Measurements from ENCODE around the gene KCNK16.

The KCNK16 gene

DNA sequence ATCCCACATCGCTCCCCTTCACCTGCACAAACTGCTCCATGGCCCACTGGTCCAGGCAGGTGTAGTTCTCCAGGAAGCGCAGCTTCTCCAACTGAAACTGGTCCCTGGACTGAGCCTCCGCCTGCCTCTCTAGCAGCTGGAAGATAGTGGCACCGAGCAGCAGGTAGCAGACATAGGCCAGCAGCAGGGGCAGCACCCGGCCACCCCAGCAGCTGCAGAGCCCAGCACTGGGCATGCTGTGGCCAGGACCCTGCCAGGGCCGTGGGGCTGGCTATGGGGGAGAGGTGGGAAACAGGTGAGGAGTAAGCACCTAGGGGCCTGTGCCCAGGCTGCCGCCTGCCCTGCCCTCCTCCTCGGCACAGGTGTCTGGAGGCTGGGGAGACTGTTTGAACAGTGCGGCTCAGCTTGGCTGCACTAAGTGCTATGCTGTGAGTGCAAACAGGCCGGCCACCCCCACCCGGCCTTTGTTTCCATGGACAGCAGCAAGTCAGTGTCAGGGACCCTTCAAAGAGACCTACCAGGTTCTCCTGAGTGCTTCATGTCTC, at the start of gene KCNK16:
Gene KCNK16, minus strand, starts transcription at position 397 of the 545 bp plus-strand sequence. Its CDS starts 162 bp downstream, at position 235.
- DNase-seq: peak; percentile 63

DNA sequence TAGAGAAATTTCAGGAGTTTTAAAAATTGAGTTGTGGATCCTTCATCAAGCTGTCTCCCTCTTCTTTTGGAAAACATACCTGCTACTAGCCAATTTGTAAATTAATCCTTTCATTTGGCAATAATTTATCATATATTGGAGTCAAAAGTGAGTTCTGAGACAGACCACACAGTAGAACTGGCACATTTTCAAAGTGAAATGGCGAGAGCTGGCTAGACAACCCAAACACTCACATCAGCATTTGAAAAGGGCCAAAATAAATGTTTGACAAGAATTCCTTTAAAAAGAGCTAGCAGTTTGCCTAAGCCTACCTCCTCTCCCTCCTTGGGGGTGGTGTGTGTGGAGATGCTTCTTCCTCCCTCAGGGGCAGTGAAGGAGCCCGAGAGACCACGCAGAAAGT, 47.9 kb upstream of the KCNK16 start:
- DNase-seq: no peak

DNA sequence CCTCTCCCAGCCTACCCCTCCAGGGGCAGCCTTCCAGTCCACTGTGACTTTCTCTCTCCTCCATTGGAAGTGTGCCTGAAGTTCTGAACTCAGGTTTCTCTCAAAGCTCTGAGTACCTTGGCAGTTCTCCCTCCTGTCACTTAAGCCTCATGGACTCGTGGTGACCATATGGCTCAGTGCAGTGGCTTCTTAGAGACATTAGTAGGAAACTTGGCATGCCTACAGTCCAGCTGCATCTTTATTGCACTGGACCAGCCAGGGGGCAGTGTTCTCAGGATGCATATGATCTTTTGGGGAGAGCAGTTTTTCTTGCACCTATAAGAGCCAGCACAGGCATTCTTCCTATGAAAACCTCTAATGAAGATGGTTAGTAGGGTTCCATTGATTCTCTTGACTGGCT, 47.5 kb upstream of the KCNK16 start:
- DNase-seq: no peak

DNA sequence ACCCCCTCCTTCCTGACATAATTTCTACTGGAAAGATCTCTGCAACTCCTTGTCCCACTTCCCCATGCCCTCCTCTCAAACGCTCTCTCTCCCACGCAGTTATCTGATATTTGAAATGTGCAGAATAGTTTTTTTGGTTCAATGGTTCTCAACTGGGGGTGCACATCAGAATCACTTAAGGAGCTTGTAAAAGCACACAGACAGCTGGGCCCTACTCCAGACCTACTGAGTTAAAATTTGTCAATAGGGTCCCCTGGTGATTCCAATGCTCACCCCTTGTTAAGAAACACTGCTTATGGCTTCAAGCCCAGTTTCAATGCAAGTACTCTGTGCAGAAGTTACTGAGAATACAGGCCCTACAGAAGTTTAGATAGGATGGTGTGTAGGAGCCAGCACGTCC, 45.2 kb upstream of the KCNK16 start:
- DNase-seq: no peak

DNA sequence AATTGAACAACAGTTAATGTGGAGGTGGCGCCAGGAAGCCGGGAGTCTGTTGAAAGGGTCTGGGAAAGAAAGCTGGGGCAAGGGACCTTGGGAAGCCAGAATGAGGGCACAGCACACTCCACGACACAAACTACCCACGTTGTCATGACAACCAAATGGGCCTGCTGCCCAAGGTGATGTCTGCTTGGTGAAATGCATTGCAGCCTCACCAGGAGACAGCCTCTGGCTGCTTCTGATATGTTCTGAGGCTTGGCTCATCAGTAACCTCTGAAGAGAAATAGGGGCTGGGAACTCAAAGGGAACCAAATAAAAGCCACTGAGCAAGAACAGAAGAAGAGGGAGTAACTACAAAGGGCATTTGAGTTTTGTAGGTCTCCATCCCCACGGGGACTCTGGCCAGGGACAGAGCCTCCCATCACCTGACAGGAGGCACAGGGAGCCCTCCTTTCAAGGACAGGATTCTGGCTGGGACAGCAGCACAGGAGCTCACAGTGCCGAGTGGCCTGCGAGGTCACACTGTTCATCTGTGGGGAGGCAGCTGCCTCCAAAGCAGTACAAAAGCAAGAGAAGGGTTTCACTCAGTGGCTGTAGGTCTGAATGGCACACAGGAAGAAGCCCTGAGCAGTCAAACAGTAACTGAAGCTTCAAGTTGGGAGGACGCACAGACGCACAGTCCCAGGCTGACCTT, 44.6 kb upstream of the KCNK16 start:
- no peak for DNase-seq

DNA sequence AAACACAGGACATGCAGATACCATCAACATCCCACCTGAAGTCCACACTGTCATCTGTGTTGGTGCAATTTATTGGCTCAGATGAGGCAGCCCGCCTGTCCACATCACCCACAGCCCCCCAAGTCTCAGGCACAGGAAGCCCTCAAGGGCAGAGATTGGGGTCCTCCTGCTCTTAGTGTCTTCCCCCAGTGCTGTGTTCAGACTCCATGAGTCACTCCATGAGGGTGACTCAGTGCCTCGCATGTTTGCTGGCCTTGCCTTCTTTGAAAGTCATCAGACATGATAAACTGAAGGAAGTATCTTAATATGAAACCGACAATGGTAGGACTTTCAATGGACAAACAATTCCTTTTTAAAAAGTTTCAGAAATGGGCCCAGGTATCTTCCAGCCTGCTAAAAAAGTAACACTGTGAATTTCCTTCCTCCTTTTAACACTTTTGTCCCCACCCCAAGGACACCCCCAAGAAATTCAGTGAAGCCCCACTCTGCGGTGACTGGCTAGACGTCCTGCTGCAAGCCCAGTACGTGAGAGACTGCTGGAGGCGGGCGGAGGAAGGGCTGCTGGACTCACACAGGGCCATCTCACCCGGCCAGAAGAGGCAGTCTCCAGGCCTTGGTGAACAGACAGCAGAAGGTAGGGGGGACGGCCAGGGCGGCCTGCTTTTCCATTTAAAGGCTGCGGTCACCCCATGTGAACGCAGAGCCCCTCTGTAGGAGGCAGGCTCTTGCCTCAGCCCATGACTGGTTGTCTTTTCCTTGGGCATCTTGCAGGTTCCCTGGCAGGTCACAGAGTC, 43.0 kb upstream of the KCNK16 start:
- no peak for DNase-seq

DNA sequence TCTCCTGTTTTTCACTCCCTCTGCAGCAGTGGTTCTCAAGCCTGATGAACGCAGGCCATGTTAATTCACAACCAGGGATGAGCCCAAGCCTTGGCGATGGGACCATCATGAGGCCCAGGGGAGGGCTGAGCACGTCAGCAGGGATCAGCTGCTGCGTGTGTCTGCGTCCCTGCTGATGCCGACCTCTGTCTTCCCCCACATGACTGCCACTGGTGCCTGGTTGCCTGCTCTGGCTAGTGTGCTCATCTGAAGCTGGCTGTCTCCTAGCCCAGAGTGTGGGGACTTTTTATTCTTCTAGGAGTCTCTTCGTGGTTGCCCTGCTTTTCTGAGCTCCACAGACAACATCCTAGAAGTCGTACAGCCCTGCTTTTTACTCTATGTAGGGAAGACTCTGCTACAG, 40.8 kb upstream of the KCNK16 start:
- no peak for DNase-seq

DNA sequence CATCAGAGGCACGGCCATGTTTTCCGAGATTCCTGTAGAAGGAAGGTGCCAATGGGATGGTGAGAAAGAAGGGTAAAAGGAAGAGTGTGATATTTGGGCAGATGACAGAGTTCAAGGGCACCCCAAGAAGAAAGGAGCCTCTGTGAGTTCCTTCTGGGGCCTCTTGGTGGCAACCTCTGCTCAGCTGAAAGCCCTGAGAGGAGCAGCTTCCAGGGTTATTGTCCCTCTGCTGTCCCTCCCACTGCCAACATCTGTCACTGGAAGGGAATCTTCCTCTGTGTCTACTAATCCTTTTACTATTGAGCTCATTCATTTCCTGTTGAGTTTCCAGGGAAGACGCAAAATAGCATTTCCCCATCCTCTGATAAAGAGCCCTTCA, 40.0 kb upstream of the KCNK16 start:
- peak; percentile 56 for DNase-seq

DNA sequence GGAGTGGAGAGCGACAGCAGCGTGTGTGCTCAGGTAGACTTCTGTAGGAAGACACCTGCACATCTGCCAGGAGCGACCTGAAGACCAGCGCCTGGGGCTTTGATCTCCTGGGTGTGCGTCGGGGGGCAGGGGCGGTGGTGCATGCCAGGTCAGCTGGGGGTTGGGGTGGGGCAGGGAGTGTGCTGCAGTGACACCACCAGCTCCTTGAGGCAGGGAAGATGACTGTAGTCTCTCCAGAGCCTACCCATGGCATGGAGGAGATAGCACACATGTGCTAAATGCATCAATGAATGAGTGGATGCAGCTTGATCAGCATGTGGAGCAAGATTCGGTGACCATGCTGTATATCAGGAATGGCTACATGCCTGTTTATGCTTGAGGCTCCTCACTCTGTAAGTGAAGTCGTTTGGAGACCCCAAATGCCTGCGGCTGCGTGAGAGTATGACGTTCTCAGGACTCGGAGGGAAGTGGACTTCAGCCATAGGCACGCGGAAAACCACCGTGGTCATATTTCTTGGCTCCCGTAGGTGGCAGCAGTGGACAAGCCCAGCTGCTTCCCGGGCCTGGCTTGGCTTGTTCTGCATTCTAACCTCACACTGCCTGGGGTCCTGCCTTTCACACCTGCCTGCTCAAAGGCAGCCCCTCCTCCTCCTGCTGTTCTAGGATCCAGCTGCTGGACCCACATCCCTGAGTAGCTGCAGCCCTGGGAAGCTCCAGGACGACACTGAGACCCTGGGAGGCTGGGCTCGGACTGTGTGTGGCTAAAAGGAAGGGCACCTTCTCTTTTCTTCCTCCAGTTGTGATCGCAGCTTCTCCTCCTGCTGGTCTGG, 39.4 kb upstream of the KCNK16 start:
- DNase-seq: peak; percentile 91

DNA sequence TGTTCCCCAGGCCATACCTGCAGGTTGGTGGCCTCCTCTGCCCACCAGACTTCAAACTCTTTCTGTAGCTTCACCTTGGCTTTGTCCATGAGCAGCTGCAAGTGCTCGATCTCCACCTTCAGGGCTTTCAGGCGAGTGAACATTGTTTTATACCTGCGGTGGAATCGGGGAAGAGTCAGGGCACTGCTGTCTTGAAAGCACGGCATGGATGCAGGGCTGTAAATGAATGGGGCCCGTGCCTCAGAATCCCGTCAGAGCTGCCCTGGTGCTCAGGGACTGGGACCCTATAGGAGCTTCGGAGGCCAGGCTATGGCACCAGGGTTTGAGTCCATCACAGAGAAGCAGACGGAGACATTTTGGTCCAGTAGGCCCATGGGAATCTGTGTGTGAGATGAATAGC, 37.9 kb upstream of the KCNK16 start:
- DNase-seq: no peak

DNA sequence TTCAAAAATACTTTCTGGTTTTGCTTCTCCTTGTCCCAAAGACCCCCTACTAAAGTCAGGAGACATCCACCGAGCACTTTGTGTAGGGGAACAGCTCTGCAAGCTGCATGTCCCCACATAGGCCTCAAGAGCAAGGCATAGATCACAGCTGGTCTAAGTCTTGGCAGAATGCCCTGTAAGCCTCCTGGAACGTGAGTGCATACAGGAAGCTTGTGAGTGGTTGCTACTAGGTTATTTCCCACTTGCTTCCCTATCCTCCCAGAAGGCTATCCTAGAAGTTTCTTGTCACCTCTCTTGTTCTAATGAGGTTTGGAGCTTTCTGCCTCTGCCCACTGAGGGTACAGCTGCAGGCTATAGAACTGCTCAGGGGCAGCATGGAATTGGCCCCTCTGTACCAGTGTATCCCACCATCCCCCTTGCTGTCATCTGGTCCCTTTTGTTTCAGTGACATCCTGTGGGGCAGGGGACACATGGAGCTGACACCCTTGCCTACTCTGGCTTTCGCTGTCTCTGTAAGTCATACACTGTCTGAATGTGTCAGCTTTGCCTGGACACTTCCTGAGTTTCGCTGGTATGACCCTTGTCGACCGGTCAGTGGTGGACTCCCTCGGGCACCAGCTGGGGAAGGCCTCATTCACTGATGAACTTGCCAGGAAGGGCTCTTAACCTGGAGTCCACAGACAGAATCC, 35.6 kb upstream of the KCNK16 start:
- peak; percentile 92 for DNase-seq

DNA sequence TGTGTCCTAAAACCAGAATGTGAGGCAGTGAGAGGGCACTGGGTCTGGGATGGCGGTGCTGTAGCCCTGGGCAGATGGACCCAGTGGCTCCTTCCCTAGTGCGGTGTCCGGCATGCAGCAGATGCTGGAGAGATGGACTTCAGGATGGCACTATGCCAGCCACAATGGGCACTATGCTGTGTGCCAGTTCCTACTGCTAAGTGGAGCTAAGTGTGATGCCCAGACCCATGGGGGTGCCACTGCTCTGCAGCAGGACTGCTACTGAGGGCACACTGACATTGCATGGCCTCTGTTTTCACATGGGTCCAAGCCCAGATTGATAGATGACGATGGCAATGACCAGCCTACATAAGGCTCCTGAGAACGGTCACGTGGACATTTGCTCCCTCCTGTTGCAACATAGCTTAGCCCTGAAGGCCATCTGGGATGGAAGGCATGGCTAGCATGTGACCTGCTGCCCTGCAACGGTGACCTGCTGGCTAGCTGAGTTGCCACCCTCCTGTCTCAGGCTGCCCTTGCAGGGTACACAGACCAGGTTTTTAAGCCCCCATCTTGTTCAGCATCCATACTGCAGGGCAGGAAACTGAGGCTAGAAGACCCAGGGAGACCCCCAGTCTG, 31.3 kb upstream of the KCNK16 start:
- DNase-seq: no peak

DNA sequence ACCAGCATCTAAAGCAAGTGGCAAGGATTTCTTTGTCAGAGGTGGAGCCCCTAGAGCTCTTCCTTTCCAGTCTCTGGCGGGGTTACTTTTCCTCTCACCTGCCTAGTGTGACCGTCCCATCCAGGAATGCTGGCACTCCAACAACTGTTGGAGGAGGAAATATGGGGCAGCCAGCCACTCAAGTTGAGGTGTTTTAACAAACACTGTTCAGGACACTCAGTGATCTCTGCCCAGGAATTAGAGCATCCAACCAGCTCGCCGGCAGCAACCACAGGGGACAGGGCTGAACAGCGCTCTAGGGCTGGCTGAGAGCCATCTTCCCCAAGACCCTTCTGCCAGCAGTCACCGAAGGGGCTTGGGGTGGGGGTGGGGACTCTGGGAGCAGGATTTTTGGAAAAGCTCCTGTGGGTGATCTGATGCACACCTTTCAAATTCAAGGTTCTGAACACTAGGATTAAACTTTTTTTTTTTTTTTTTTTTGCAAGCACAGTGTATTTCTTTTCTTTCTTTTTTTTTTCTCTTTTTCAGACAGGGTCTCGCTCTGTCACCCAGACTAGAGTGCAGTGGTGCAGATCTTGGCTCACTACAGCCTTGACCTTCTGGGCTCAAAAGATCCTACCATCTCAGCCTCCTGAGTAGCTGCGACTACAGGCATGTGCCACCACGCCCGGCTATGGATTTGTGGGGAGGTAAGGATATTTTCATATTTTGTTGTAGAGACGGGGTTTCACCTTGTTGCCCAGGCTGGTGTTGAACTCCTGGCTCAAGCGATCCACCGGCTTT, 28.4 kb upstream of the KCNK16 start:
- DNase-seq: no peak

DNA sequence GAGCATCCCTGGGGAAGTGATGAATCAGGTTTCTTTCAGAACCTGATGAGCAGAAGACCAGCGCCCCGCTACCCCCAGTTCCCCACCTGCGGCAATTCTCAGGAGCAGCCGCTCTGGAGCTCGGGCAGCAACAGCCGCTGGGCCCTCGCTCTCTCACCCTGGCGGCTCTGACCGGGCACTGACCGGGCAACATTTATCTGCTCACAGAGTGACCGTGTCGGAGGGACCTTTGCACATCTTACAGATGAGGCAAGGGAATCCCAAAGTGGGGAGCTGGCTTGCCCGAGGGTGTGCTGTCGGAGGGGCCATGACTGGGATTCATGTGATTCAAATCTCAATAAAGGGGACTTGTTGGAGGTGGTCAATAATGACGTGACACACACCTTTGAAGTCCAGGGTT, 26.2 kb upstream of the KCNK16 start:
- DNase-seq: no peak

DNA sequence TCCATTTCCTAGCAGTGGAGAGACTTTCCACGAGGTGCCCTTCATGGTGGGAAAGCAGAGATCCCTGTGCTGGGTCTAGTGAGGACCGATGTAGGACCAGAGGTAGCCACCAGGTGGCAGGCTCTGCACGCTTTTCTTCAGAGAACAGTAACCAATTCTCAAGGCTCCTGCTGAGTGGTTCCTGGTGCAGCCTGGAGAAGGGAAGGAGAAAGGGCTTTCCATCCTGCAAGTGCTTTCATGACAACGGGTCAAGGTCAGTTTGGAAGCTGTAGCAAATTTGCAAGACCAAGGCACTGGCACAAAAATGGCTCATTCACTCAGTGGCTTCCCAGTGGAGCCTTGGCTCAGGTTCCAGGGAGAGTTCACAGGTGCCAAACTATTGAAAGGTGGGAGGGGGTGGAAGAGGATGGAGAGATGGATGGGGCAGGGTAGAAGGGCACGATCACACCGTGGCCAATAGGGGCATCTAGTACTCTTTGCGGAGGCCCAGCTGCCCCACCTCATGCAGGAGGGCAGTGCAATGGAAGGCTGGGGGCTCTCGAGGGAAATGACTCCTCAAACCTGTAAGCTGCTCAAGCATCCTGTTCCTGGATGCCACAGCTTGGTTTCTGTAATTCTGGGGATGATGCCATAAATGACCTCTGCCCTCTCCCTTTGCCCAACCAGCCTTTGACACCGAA, 25.5 kb upstream of the KCNK16 start:
- peak; percentile 85 for DNase-seq

DNA sequence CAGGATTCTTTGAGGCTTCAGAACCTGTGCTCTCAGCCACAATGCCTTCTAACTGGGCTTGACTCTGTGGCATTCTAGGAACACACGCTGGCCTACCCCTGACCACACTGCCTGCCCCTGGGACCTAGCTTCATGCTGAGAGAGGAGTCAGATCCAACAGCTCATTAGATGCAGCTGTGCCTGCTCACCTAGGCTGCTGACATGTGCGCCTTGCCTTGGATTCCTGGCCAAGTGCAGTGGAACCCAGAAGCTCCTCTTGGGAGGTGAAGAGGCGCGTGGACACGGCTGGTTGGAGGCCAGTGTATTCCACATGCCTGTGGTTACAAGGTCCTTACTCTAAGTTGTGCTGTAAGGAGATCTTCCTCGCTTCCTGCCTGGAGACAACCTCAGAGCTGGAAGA, 24.7 kb upstream of the KCNK16 start:
- peak; percentile 49 for DNase-seq

DNA sequence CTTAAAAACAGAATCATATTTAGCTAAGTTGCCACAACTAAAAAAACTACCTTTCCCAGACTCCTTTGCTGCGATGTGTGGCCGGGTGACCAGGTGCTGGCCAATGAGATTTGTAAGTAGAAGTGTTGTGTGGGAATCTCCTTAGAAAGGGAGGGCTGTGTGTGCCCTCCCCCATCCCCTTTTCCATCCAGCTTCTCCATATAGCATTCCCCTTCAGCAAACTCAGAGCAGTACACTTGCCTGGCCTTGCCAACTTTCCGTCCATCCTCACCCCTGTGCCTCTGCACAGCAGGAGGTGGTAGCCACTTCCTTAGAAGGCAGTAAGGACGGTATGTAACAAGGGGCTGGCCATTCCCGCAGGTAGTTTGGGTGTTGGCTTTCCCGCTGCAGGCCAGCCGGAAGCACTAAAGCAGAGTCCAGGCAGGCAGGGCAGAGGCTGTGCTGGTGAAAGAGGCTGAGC, 22.3 kb upstream of the KCNK16 start:
- DNase-seq: peak; percentile 71

DNA sequence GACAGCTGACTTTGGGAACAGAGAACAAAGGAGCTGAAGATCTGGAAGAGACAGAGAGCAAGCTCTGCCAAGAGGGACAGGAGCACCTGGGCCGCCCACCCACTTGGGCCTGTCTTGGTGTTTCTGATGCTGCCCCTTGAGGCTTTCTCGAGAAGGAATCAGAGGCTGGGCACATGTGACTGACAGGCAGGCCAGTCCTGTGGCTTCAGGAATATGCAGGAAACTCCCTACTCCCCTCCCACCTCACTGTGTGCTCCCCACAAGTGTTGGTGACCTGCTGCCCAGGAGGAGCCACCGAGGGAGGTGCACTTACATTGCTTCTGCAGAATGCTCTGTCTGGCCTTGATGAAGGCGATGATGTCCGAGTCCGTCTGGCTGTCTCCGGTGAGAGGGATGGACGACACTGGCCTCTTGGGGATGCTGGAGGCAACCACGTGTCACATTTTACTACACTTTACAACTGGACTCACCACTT, 20.9 kb upstream of the KCNK16 start:
- no peak for DNase-seq

DNA sequence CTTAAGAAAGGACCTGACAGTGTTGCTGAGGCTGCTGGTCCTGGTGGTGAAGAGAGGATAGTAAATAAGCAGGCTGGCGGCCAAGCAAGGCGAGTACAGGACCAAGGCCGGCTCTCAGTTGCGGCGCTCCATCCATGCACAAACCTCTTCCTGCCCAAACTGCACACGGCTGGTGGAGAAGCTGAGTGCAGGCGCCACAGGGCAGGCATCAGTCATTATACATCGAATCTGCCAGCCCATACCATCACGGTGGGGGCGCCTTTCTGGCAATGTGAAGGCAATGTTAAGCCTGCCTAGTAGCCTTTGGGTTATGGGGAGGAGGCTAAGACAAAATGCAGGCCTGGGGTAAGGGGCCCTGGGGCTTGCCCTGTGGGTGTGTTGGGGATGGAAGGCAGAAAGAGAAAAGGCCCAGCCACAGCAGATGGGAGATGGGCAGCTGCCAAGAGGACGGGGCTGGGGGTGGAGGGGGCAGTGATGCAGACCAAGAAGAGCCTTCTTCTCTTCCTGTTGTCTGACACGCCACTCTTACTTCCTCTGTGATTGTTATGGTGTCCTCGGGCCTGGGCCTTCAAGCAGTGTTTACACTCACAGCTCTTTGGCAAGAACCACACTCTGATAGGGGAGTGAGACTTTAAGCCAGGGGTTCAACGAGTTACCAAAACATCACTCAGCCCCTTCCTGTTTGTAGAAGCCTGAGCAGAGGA, 20.3 kb upstream of the KCNK16 start:
- DNase-seq: peak; percentile 78

DNA sequence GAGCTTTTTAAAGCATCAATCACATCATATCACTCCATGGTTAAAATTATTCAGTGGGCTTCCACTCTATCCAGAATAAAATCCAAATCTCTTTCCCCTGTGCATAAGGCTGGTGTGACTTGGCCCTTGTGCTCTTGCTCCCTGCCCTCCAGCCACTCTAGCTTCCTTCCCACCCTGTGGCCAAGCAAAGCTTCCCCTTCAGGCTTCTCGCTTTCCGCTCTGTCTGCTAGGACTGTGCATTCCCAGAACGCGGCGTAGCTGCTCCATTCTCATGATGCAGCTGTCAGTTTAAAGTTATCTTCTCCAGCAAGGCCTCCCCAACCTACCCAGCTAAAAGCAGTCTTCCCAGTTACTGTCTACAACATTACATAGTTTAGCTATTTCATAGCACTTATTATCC, 19.4 kb upstream of the KCNK16 start:
- no peak for DNase-seq

Measured in NCI-H510A treated with DMSO at 0.1 percent for 48 hours (cell line).